Esophagus squamous epithelium (tissue), 5 donors: ENCODE measurements around the gene CA9. TPM values are rescaled to one million over a fixed set of nuclear protein-coding genes. Genes with fewer than 3 reads are reported as not detected.

Experiments
- DNase-seq: peaks from one replicate; lab custom pipeline; 2025; lab: John Stamatoyannopoulos, UW
- H3K27ac ChIP-seq, 4 donors: fragments of 200-600 bp; sonication (generic); one replicate each; pipeline ENCODE4 v1.5.1; 2016 to 2019; ENCODE audit warnings: mild to moderate bottlenecking in 1 of 4
- H3K27me3 ChIP-seq, 4 donors: fragments of 200-600 bp; sonication (generic); 1 replicate in 3 of 4; 2 replicates in 1 of 4; pipeline versions ENCODE4 v1.5.1 to v1.6.0; 2017 to 2021; ENCODE audit warnings: antibody characterized with exemption in 1 of 4
- H3K36me3 ChIP-seq, 3 donors: fragments of 200-600 bp; sonication (generic); one replicate each; pipeline ENCODE4 v1.5.1; 2016 to 2019
- H3K4me1 ChIP-seq, 3 donors: fragments of 200-600 bp; sonication (generic); one replicate each; pipeline ENCODE4 v1.5.1; 2017 to 2019
- H3K4me3 ChIP-seq, 4 donors: fragments of 200-600 bp; sonication (generic); 1 replicate in 3 of 4; 2 replicates in 1 of 4; pipeline ENCODE4 v1.5.1; 2016 to 2019; ENCODE audit warnings: mild to moderate bottlenecking in 2 of 4, moderate library complexity in 1 of 4
- H3K9me3 ChIP-seq, 3 donors: fragments of 200-600 bp; sonication (generic); one replicate each; pipeline ENCODE4 v1.5.1; 2016 to 2019
- POLR2A ChIP-seq, 4 donors: fragments of 450-650 bp; IDR thresholded peaks; one replicate each; pipeline ENCODE4 v1.6.1; 2017; ENCODE audit warnings: antibody characterized with exemption in 4 of 4, mild to moderate bottlenecking in 4 of 4, moderate library complexity in 3 of 4
- WGBS, 2 donors: methylation state at CpG; one replicate each; pipeline ENCODE4 v1.1.5; 2018; 5-methylcytosine and 5-hydroxymethylcytosine counted together
- intact Hi-C: fragments of 100-400 bp; cut with DNase I; formaldehyde crosslinking; loops from one replicate; pipeline ENCODE4 v1.15.0; 2022
- total RNA-seq, 4 donors: library from RNA; depleted of rRNA; stranded (reverse); fragments of >200 nt; gene quantifications; one replicate each; pipeline ENCODE4 v1.1.0, GENCODE V29; 2016
- TF ChIP-seq, protein P1 (sequence below), 6 experiments: fragments of 450-650 bp in 4 of 6; fragments of 200-600 bp in 2 of 6; sonication (generic) in 2 of 6; IDR thresholded peaks; one replicate each; pipeline ENCODE4 v1.5.1; 2016 to 2019; ENCODE audit warnings: antibody characterized with exemption in 6 of 6, mild to moderate bottlenecking in 4 of 6, moderate library complexity in 4 of 6
- donor health status: DM: yes; HTN: yes; CAD: no.

CA9 gene
- total RNA-seq, 4 donors from 2014 or later: 2.2 TPM; not detected in 3

DNA sequence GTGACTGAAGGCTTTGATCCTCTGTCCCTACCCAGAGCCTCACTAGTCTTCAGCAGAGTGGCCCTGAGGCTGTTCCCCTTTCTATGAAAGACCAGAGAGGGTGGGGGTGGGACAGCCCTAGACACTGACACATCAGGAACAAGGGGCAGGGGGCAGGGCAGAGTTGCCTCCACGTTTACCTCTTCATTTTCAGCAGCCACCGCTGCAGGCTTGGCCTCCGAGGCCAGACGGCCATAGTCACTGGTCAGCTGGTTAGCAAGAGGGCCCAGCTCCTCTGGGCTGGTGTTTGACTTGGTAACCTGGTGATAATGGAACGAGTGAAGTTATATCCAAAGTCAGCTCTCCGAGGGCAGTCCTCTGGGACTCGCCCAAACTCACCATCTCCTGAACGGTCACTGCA, 31.6 kb downstream of the CA9 start:
- intact Hi-C loops: no loop called here
- Histone ChIP-seq H3K27ac (peak overlapping the region in 2 of 4 donors; percentile 3 to 14), H3K27me3 (no peaks in the 10 kb centered on the region), H3K4me1 (no peaks in the 10 kb centered on the region), H3K36me3 (peaks cover 73 to 100% (median 90%) of the 10 kb centered on the region in 3 donors), H3K4me3 (no peak overlapping the region), H3K9me3 (no peaks in the 10 kb centered on the region)
- 81 to 86% methylated on average over 4 to 7 of the region's 8 CpGs for WGBS, 2 donors
- no peak for DNase-seq
- no peak for TF ChIP-seq POLR2A (IDR thresholded peaks at IDR 0.05)
- TF ChIP-seq, protein P1, sequence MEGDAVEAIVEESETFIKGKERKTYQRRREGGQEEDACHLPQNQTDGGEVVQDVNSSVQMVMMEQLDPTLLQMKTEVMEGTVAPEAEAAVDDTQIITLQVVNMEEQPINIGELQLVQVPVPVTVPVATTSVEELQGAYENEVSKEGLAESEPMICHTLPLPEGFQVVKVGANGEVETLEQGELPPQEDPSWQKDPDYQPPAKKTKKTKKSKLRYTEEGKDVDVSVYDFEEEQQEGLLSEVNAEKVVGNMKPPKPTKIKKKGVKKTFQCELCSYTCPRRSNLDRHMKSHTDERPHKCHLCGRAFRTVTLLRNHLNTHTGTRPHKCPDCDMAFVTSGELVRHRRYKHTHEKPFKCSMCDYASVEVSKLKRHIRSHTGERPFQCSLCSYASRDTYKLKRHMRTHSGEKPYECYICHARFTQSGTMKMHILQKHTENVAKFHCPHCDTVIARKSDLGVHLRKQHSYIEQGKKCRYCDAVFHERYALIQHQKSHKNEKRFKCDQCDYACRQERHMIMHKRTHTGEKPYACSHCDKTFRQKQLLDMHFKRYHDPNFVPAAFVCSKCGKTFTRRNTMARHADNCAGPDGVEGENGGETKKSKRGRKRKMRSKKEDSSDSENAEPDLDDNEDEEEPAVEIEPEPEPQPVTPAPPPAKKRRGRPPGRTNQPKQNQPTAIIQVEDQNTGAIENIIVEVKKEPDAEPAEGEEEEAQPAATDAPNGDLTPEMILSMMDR (IDR thresholded peaks at IDR 0.05): no peak

DNA sequence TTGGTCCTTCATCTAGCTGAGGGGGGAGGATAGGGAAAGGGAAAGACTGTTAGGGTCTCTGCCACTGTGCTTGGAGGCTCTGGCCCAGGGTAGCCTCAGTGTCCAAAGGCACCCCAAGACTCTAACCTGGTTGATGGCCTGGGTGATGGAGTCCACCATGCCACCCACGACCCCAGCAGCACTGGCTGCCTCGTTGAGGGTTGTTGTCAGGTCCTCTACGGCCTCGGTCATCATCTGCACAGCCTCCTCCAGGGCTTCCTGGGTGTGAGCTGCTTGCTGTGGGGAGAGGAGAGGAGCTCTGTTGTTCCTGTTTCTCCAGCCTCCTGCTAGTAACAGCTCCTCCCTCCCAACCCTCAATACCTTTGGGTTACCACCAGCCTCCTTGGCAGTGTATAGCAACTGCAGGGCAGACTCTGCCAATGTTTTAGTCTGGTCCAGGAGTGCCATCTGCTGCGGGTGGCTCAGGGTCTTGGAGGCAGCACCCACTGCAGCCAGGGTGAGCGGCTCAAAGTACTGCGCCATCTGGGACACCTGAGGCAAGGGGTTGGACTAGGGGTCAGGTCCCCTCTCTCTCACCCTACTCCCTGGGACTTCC, 32.2 kb downstream of the CA9 start:
- Histone ChIP-seq H3K9me3 (no peaks in the 10 kb centered on the region), H3K27ac (peak overlapping the region in 2 of 4 donors; percentile 3 to 14), H3K4me1 (no peaks in the 10 kb centered on the region), H3K4me3 (no peak overlapping the region), H3K27me3 (no peaks in the 10 kb centered on the region), H3K36me3 (peaks cover 74 to 100% (median 90%) of the 10 kb centered on the region in 3 donors)
- intact Hi-C loops: no loop called here
- no peak for DNase-seq
- no peak for TF ChIP-seq POLR2A (IDR thresholded peaks at IDR 0.05)
- TF ChIP-seq, protein P1 (IDR thresholded peaks at IDR 0.05): no peak
- 97 to 98% methylated on average over 4 to 7 of the region's 7 CpGs for WGBS, 2 donors

DNA sequence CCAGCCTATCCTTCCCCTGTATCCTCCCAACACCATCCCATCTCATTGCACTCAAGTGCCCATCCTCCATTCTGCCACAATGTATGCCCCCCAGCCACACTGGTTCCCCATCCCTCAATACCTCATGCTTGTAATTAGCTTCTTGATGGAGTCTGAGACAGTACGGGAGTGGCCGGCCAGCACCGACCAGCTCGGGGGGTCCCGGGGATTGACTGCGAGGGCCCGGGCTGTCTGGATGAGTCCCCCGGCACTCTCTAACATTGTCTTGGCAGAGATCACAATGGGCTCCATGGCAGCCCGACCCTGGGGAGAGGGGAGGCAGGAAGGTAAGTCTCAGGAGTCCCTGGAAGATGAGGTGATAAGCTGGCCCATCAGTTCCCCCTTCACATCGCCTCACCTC, 33.2 kb downstream of the CA9 start:
- H3K4me1 ChIP-seq: no peaks in the 10 kb centered on the region
- no peaks in the 10 kb centered on the region for H3K9me3 ChIP-seq
- peaks cover 78 to 100% (median 91%) of the 10 kb centered on the region in 3 donors for H3K36me3 ChIP-seq
- intact Hi-C loops: no loop called here
- 61% methylated on average over 2 of the region's 10 CpGs; no CpG with 5 or more reads in 1 of the 2 donors for WGBS, 2 donors
- TF ChIP-seq, protein P1 (IDR thresholded peaks at IDR 0.05): no peak
- no peak for TF ChIP-seq POLR2A (IDR thresholded peaks at IDR 0.05)
- DNase-seq: no peak
- H3K27ac ChIP-seq: no peak overlapping the region
- H3K4me3 ChIP-seq: no peak overlapping the region
- no peaks in the 10 kb centered on the region for H3K27me3 ChIP-seq

DNA sequence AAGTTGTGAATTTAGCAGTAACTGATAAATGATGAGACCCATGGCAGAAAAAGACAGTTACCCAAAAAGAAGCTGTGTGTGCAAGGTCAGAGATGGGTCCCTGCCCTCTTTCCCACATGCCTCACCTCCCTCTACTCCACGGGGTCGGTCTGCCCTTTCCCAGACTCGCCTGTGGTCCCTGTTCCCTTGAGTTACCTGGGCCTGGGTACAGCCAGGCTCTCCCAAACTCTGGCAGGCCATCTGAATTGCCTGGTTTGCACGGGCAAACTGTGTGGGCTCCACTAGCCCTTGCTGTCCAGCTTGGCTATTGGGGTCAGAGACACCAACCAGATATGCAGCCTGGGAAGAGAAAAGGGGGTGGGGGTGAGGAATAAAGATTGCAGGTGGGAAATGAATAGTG, 34.4 kb downstream of the CA9 start:
- H3K36me3 ChIP-seq: peaks cover 76 to 100% (median 90%) of the 10 kb centered on the region in 3 donors
- no peak overlapping the region for H3K4me3 ChIP-seq
- H3K9me3 ChIP-seq: no peaks in the 10 kb centered on the region
- no peak for TF ChIP-seq POLR2A (IDR thresholded peaks at IDR 0.05)
- TF ChIP-seq, protein P1 (IDR thresholded peaks at IDR 0.05): no peak
- H3K27ac ChIP-seq: peak overlapping the region in 1 of 4 donors; percentile 39
- H3K27me3 ChIP-seq: no peaks in the 10 kb centered on the region
- WGBS, 2 donors: 89 to 96% methylated on average over 3 to 4 of the region's 4 CpGs
- H3K4me1 ChIP-seq: no peaks in the 10 kb centered on the region
- intact Hi-C loops: no loop called here
- DNase-seq: no peak

DNA sequence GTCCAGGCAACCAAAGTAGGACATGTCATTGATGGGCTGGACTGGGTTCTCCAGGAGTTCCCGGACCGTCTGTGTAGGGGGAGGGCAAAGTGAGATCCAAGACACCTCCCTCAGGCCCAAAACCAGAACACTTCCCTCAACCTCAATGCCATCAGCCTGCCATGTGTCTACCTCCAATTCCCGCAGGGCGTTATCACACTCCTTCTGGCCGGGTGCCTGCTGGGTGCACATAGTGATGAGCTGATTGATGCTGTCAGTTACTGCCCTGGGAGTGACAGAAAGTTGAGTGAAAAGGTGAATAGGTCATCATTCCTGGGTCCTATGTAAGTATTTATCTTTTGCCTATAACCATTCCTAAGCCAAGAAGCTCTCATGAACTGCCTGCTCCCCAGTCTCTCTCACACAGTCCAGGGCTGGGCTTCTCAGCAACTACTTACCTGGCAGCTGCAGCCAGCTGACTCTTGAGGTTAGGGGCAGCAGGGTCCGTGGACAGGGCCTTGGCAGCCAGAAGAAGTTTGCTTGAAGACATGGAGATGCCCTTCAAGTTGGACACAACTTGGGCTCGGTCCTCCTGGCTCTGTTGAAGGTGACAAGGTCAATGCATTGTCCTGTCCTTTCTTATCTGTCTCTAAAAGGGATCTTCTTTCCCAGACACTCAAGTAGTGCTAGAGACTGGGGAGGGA, 37.2 kb downstream of the CA9 start:
- H3K27ac ChIP-seq: peak overlapping the region in 2 of 4 donors; percentile 13 to 34
- DNase-seq: no peak
- TF ChIP-seq POLR2A (IDR thresholded peaks at IDR 0.05): no peak
- TF ChIP-seq, protein P1 (IDR thresholded peaks at IDR 0.05): no peak
- H3K4me1 ChIP-seq: no peaks in the 10 kb centered on the region
- intact Hi-C loops: no loop called here
- H3K27me3 ChIP-seq: no peaks in the 10 kb centered on the region
- H3K4me3 ChIP-seq: no peak overlapping the region
- H3K9me3 ChIP-seq: no peaks in the 10 kb centered on the region
- 77 to 91% methylated on average over 6 to 7 of the region's 7 CpGs for WGBS, 2 donors
- H3K36me3 ChIP-seq: peaks cover 71 to 100% (median 83%) of the 10 kb centered on the region in 3 donors
